DND-41 (cell line): ENCODE results near the gene IFITM2.

Experiments
- CTCF ChIP-seq: IDR thresholded peaks from 2 replicates; pipeline ENCODE4 v1.5.1; 2012; ENCODE audit warnings: borderline replicate concordance, low read length, moderate library complexity, mild to moderate bottlenecking; ENCODE audit not compliant: poor library complexity, severe bottlenecking; ENCODE audit errors: extremely low read depth
- EZH2 ChIP-seq: IDR thresholded peaks from 3 replicates; pipeline ENCODE4 v1.6.1; 2012; ENCODE audit warnings: borderline replicate concordance, low read depth, mild to moderate bottlenecking, moderate library complexity, low read length, inconsistent platforms; ENCODE audit not compliant: severe bottlenecking

GRCh38 chr11:305844-306211, 1.8 kb upstream of the IFITM2 start:
- TF ChIP-seq CTCF (no peak), EZH2 (no peak)
